IMR-90 (cell line): ENCODE data around the gene RAD51B. TPM values are rescaled to one million over a fixed set of nuclear protein-coding genes. Genes with fewer than 3 reads are reported as not detected.

Experiments used
- ATAC-seq: fragments of 200-7000 bp; cut with Tn5 transposase; 2 replicates; pipeline ENCODE4 v1.9.1; 2020; ENCODE audit warnings: low read depth, mild to moderate bottlenecking, moderate library complexity
- BruUV-seq: library from RNA; stranded (reverse); fragments of 400-500 nt; replicated peaks from 2 replicates; lab custom pipeline; 2021; lab: Mats Ljungman, UMichigan
- CTCF ChIA-PET: fragments of 300-600 bp; formaldehyde crosslinking; extraction: SDS; loops from one replicate; lab custom pipeline; 2021; ENCODE audit warnings: antibody characterized with exemption; lab: Yijun Ruan, JAX
- POLR2A ChIA-PET: fragments of 300-600 bp; sonication (Branson Sonifier 250); formaldehyde crosslinking; loops from one replicate; lab custom pipeline; 2022; ENCODE audit warnings: antibody characterized with exemption; ENCODE audit not compliant: unreplicated experiment; lab: Charles Lee
- DNase-seq: peaks from one replicate; pipeline ENCODE4 v3.0.0; 2013
- H2AFZ ChIP-seq: replicated peaks from 2 replicates; pipeline ENCODE3; 2013; ENCODE audit warnings: low read length, mild to moderate bottlenecking; ENCODE audit not compliant: poor library complexity
- H2AK5ac ChIP-seq: 2 replicates; pipeline ENCODE4 v1.6.1; 2013; ENCODE audit warnings: low read depth, low read length, inconsistent platforms
- H2AK9ac ChIP-seq: replicated peaks from 2 replicates; pipeline ENCODE3; 2013; ENCODE audit warnings: mild to moderate bottlenecking, low read depth, low read length, moderate library complexity; ENCODE audit not compliant: poor library complexity
- H2BK120ac ChIP-seq: 2 replicates; pipeline ENCODE4 v1.6.1; 2013; ENCODE audit warnings: low read depth, low read length, inconsistent platforms
- H2BK15ac ChIP-seq: 3 replicates; pipeline ENCODE4 v1.6.1; 2013; ENCODE audit warnings: low read depth, low read length, inconsistent platforms
- H2BK20ac ChIP-seq: 2 replicates; pipeline ENCODE4 v1.6.1; 2013; ENCODE audit warnings: low read depth, mild to moderate bottlenecking, inconsistent platforms, low read length, moderate library complexity
- H2BK5ac ChIP-seq: 2 replicates; pipeline ENCODE4 v1.6.1; 2013; ENCODE audit warnings: mild to moderate bottlenecking, low read depth, low read length, inconsistent platforms; ENCODE audit not compliant: poor library complexity, severe bottlenecking
- H3K14ac ChIP-seq: replicated peaks from 2 replicates; pipeline ENCODE4 v1.6.1; 2013; ENCODE audit warnings: low read depth, low read length, inconsistent platforms
- H3K18ac ChIP-seq: 2 replicates; pipeline ENCODE4 v1.6.1; 2013; ENCODE audit warnings: low read depth, low read length, control low read depth
- H3K23ac ChIP-seq: 2 replicates; pipeline ENCODE4 v1.6.1; 2013; ENCODE audit warnings: low read depth, low read length, inconsistent platforms
- H3K27ac ChIP-seq: 2 replicates; pipeline ENCODE4 v1.5.1; 2013; ENCODE audit warnings: mild to moderate bottlenecking, control low read depth, low read length; ENCODE audit not compliant: insufficient read depth
- H3K27me3 ChIP-seq: 2 replicates; pipeline ENCODE4 v1.6.1; 2013; ENCODE audit warnings: low read length; ENCODE audit not compliant: control insufficient read depth, insufficient read depth
- H3K36me3 ChIP-seq: 2 replicates; pipeline ENCODE4 v1.6.1; 2013; ENCODE audit warnings: low read length, mixed read lengths; ENCODE audit not compliant: control insufficient read depth, insufficient read depth
- H3K4ac ChIP-seq: 2 replicates; pipeline ENCODE4 v1.6.1; 2013; ENCODE audit warnings: low read depth, low read length, inconsistent platforms
- H3K4me1 ChIP-seq: 2 replicates; pipeline ENCODE4 v1.6.1; 2013; ENCODE audit warnings: low read length, mixed read lengths; ENCODE audit not compliant: control insufficient read depth, insufficient read depth
- H3K4me2 ChIP-seq: 2 replicates; pipeline ENCODE4 v1.6.1; 2013; ENCODE audit warnings: low read depth, mild to moderate bottlenecking, control low read depth, low read length, moderate library complexity
- H3K4me3 ChIP-seq: 2 replicates; pipeline ENCODE4 v1.5.1; 2013; ENCODE audit warnings: low read depth, mild to moderate bottlenecking, control low read depth, low read length, moderate library complexity; ENCODE audit not compliant: insufficient read depth
- H3K56ac ChIP-seq: 2 replicates; pipeline ENCODE4 v1.6.1; 2013; ENCODE audit warnings: low read length, inconsistent platforms; ENCODE audit not compliant: insufficient read depth; ENCODE audit errors: extremely low read depth
- H3K79me1 ChIP-seq, 2 experiments: 2 replicates each; pipeline ENCODE4 v1.6.1; 2013; ENCODE audit warnings: low read length in 2 of 2, inconsistent platforms in 1 of 2, low read depth in 1 of 2
- H3K9ac ChIP-seq: 2 replicates; pipeline ENCODE4 v1.6.1; 2013; ENCODE audit warnings: low read depth, low read length, control low read depth
- H3K9me1 ChIP-seq: 2 replicates; pipeline ENCODE4 v1.6.1; 2013; ENCODE audit warnings: low read length, inconsistent platforms; ENCODE audit not compliant: insufficient read depth
- H3K9me3 ChIP-seq: 2 replicates; pipeline ENCODE4 v1.6.1; 2013; ENCODE audit warnings: low read length; ENCODE audit not compliant: control insufficient read depth, insufficient read depth
- H4K20me1 ChIP-seq: 2 replicates; pipeline ENCODE4 v1.6.1; 2013; ENCODE audit warnings: low read length, inconsistent platforms; ENCODE audit not compliant: insufficient read depth
- H4K5ac ChIP-seq: 2 replicates; pipeline ENCODE4 v1.6.1; 2013; ENCODE audit warnings: mild to moderate bottlenecking, low read depth, low read length, control low read depth
- H4K8ac ChIP-seq, 2 experiments: 2 replicates each; pipeline ENCODE4 v1.6.1; 2013; ENCODE audit warnings: low read depth in 2 of 2, low read length in 2 of 2, control low read depth in 1 of 2, inconsistent platforms in 1 of 2
- H4K91ac ChIP-seq: 2 replicates; pipeline ENCODE4 v1.6.1; 2013; ENCODE audit warnings: low read depth, low read length, inconsistent platforms; ENCODE audit not compliant: insufficient read depth
- MXI1 ChIP-seq: IDR thresholded peaks from 2 replicates; pipeline ENCODE4 v1.6.1; 2012; ENCODE audit warnings: low read depth, mild to moderate bottlenecking, low read length, moderate library complexity, borderline replicate concordance
- WGBS, 2 experiments: methylation state at CpG; one replicate each; pipeline versions ENCODE4 v1.1.5 to v1.1.7; 2013; ENCODE audit warnings: missing lambda C conversion rate in 2 of 2; ENCODE audit not compliant: insufficient read length in 1 of 2; ENCODE audit errors: extremely low coverage in 2 of 2; 5-methylcytosine and 5-hydroxymethylcytosine counted together
- dilution Hi-C: fragments of 300-500 bp; cut with HindIII; formaldehyde crosslinking; loops from one replicate; pipeline ENCODE4 v1.14.3; 2018; ENCODE audit warnings: low sequenced_read_pairs; ENCODE audit not compliant: unreplicated experiment
- in situ Hi-C: fragments of 300-500 bp; cut with MboI; formaldehyde crosslinking; loops from 3 replicates; pipeline ENCODE4 v1.14.3; 2019; ENCODE audit warnings: low sequenced_read_pairs, inconsistent platforms, mixed read lengths
- intact Hi-C: fragments of 100-400 bp; cut with micrococcal nuclease; formaldehyde crosslinking; loops from 2 replicates; pipeline ENCODE4 v1.10.0; 2022
- polyA plus RNA-seq, 3 experiments: library from polyadenylated mRNA; depleted of rRNA; stranded (reverse); fragments of >200 nt; gene quantifications; 2 replicates each; pipeline ENCODE4 v1.2.3, GENCODE V29; 2012; ENCODE audit warnings: low replicate concordance in 1 of 3
- total RNA-seq: library from RNA; depleted of rRNA; stranded (reverse); fragments of >200 nt; gene quantifications from 2 replicates; pipeline ENCODE4 v1.2.3, GENCODE V29; 2012
- TF ChIP-seq, protein P1 (sequence below): fragments of 150-350 bp; IDR thresholded peaks from 2 replicates; pipeline ENCODE4 v1.6.1; 2017; ENCODE audit warnings: mild to moderate bottlenecking, antibody characterized with exemption, low read length, low read depth
- TF ChIP-seq, protein P2 (sequence below): fragments of 150-350 bp; IDR thresholded peaks from 2 replicates; pipeline ENCODE4 v1.6.1; 2016; ENCODE audit warnings: low read depth, mild to moderate bottlenecking, low read length, moderate library complexity, borderline replicate concordance

RAD51B gene
- total and polyA plus RNA-seq, 2 of the 4 experiments (the other 2 are of a cell fraction), result 5.1 to 18.8 TPM

- H2AK5ac ChIP-seq, result peak overlapping the region; percentile 15; the same call in 1 of the 2 replicates
- H3K36me3 ChIP-seq, result no peaks in the 10 kb centered on the region
- H3K14ac ChIP-seq, result 0 out of 2 replicates have a peak overlapping the region, but pooled peaks have one; percentile 12
- H3K9me1 ChIP-seq, result no peaks in the 10 kb centered on the region
- H2BK120ac ChIP-seq, result no peak overlapping the region
- no peaks in the 10 kb centered on the region for H3K79me1 ChIP-seq
- H4K20me1 ChIP-seq, result no peaks in the 10 kb centered on the region
- no peak overlapping the region for H3K4me2 ChIP-seq
- H2BK5ac ChIP-seq, result no peak overlapping the region
- POLR2A ChIA-PET, result interaction anchor here (1.3 kb wide), 1 partner anchor 364 kb away, joined by 3 read pairs; no protein-coding TSS in a partner anchor
- no peak overlapping the region for H3K27ac ChIP-seq
- H4K91ac ChIP-seq, result no peak overlapping the region
- dilution Hi-C loops (no loop called here), intact Hi-C loops (no loop called here), in situ Hi-C loops (no loop called here)
- 33% methylated on average over 2 of the region's 3 CpGs; no CpG with 5 or more reads in 1 of the 2 experiments for WGBS, 2 experiments
- no peaks in the 10 kb centered on the region for H3K27me3 ChIP-seq
- no peak overlapping the region for H2BK20ac ChIP-seq
- H3K4me3 ChIP-seq, result no peak overlapping the region
- CTCF ChIA-PET, result interaction anchor here (0.6 to 1.0 kb wide), 2 partner anchors 10 to 49 kb away, joined by 3 to 6 read pairs; no protein-coding TSS in a partner anchor
- no TSS peak for BruUV-seq
- H4K5ac ChIP-seq, result no peak overlapping the region
- no peak overlapping the region for H2AFZ ChIP-seq
- H4K8ac ChIP-seq, result peak overlapping the region in 1 of 2 experiments; percentile 50; a peak in 1 of 4 replicates
- no peak for TF ChIP-seq MXI1
- TF ChIP-seq, protein P1, sequence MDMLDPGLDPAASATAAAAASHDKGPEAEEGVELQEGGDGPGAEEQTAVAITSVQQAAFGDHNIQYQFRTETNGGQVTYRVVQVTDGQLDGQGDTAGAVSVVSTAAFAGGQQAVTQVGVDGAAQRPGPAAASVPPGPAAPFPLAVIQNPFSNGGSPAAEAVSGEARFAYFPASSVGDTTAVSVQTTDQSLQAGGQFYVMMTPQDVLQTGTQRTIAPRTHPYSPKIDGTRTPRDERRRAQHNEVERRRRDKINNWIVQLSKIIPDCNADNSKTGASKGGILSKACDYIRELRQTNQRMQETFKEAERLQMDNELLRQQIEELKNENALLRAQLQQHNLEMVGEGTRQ, result no peak
- TF ChIP-seq, protein P2, sequence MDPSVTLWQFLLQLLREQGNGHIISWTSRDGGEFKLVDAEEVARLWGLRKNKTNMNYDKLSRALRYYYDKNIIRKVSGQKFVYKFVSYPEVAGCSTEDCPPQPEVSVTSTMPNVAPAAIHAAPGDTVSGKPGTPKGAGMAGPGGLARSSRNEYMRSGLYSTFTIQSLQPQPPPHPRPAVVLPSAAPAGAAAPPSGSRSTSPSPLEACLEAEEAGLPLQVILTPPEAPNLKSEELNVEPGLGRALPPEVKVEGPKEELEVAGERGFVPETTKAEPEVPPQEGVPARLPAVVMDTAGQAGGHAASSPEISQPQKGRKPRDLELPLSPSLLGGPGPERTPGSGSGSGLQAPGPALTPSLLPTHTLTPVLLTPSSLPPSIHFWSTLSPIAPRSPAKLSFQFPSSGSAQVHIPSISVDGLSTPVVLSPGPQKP, result no peak
- H3K18ac ChIP-seq, result peak overlapping the region; percentile 27; the same call in 1 of the 2 replicates
- no peak overlapping the region for H2AK9ac ChIP-seq
- peaks cover 15% of the 10 kb centered on the region for H3K4me1 ChIP-seq
- no peak overlapping the region; the same call in 2 of the 3 replicates for H2BK15ac ChIP-seq
- no peak overlapping the region for H3K9ac ChIP-seq
- DNase-seq, result no peak
- peak; percentile 64 for ATAC-seq
- H3K23ac ChIP-seq, result 0 out of 2 replicates have a peak overlapping the region, but pooled peaks have one; percentile 4
- H3K9me3 ChIP-seq, result no peaks in the 10 kb centered on the region
- no peak overlapping the region for H3K4ac ChIP-seq
- H3K56ac ChIP-seq, result no peak overlapping the region
Measured at GRCh38 chr14:68448252-68448902, 628.8 kb downstream of the RAD51B start.
